HepG2 (cell line): ENCODE results near the gene METTL23. TPM values are rescaled to one million over a fixed set of nuclear protein-coding genes. Genes with fewer than 3 reads are reported as not detected.

Experiments used
- BRCA1 ChIP-seq: sonication (generic); formaldehyde crosslinking; IDR thresholded peaks from 2 replicates; pipeline ENCODE4 v1.4.0; 2020; ENCODE audit warnings: missing genetic modification reagents
- HCFC1 ChIP-seq: fragments of 150-350 bp; IDR thresholded peaks from 2 replicates; pipeline ENCODE4 v1.6.1; 2014; ENCODE audit warnings: low read depth, low read length
- JUND ChIP-seq: sonication (generic); formaldehyde crosslinking; IDR thresholded peaks from 2 replicates; pipeline ENCODE4 v1.8.0; 2022; ENCODE audit warnings: mild to moderate bottlenecking, missing genetic modification reagents
- MXI1 ChIP-seq: IDR thresholded peaks from 3 replicates; pipeline ENCODE4 v1.6.1; 2012; ENCODE audit warnings: low read depth, low read length, inconsistent platforms, borderline replicate concordance
- NFAT5 ChIP-seq: sonication (generic); formaldehyde crosslinking; IDR thresholded peaks from 2 replicates; pipeline ENCODE4 v1.4.0; 2020; ENCODE audit warnings: missing genetic modification reagents
- POLR2G ChIP-seq: fragments of 200-400 bp; formaldehyde crosslinking; IDR thresholded peaks from 2 replicates; pipeline ENCODE4 v1.6.1; 2018; ENCODE audit warnings: mild to moderate bottlenecking, low read depth, low read length, moderate library complexity
- RBFOX2 ChIP-seq: fragments of 200-400 bp; formaldehyde crosslinking; IDR thresholded peaks from 2 replicates; pipeline ENCODE4 v1.6.1; 2017; ENCODE audit warnings: low read depth, mild to moderate bottlenecking, low read length
- RFX3 ChIP-seq: IDR thresholded peaks from 2 replicates; pipeline ENCODE4 v1.6.1; 2016; ENCODE audit warnings: missing biosample characterization, missing genetic modification reagents
- SATB2 ChIP-seq: sonication (generic); formaldehyde crosslinking; IDR thresholded peaks from 2 replicates; pipeline ENCODE4 v1.5.0; 2020; ENCODE audit warnings: missing genetic modification reagents
- TAF1 ChIP-seq: sonication (generic); formaldehyde crosslinking; IDR thresholded peaks from 2 replicates; pipeline ENCODE4 v1.4.0; 2020; ENCODE audit warnings: missing genetic modification reagents
- THAP7 ChIP-seq: sonication (generic); formaldehyde crosslinking; IDR thresholded peaks from 2 replicates; pipeline ENCODE4 v1.8.1; 2023; ENCODE audit warnings: mild to moderate bottlenecking, missing genetic modification reagents
- U2AF2 ChIP-seq: fragments of 200-400 bp; formaldehyde crosslinking; IDR thresholded peaks from 2 replicates; pipeline ENCODE4 v1.6.1; 2017; ENCODE audit warnings: low read depth, mild to moderate bottlenecking, low read length
- ZBTB21 ChIP-seq: sonication (generic); formaldehyde crosslinking; IDR thresholded peaks from 2 replicates; pipeline ENCODE4 v1.4.0; 2020; ENCODE audit warnings: missing genetic modification reagents
- ZBTB26 ChIP-seq: IDR thresholded peaks from 2 replicates; pipeline ENCODE4 v1.6.1; 2016; ENCODE audit warnings: missing compliant biosample characterization, missing genetic modification reagents, borderline replicate concordance
- ZNF414 ChIP-seq: sonication (generic); formaldehyde crosslinking; IDR thresholded peaks from 2 replicates; pipeline ENCODE4 v1.5.0; 2020; ENCODE audit warnings: missing genetic modification reagents
- ZNF431 ChIP-seq: sonication (generic); formaldehyde crosslinking; IDR thresholded peaks from 2 replicates; pipeline ENCODE4 v1.9.0; 2022; ENCODE audit warnings: missing genetic modification reagents, low read depth, mild to moderate bottlenecking, borderline replicate concordance
- ZNF468 ChIP-seq: sonication (generic); formaldehyde crosslinking; IDR thresholded peaks from 2 replicates; pipeline ENCODE4 v1.8.0; 2022; ENCODE audit warnings: mild to moderate bottlenecking, moderate library complexity, missing genetic modification reagents
- ZNF547 ChIP-seq: sonication (generic); formaldehyde crosslinking; IDR thresholded peaks from 2 replicates; pipeline ENCODE4 v1.5.1; 2020; ENCODE audit warnings: mild to moderate bottlenecking, missing genetic modification reagents
- ZNF607 ChIP-seq: sonication (generic); formaldehyde crosslinking; IDR thresholded peaks from 2 replicates; pipeline ENCODE4 v1.5.1; 2020; ENCODE audit warnings: missing genetic modification reagents, mild to moderate bottlenecking, borderline replicate concordance
- polyA plus RNA-seq, 8 experiments: library from polyadenylated mRNA; depleted of rRNA in 3 of 8; stranded (reverse) in 7 of 8; unstranded in 1 of 8; fragments of >200 nt; fragmentation: Illumina TruSeq in 4 of 8; extraction: Trizol in 4 of 8; gene quantifications; 2 replicates each; pipeline versions ENCODE4 v1.2.1 to v1.2.3, GENCODE V29; 2011 to 2016; ENCODE audit warnings: low read depth in 4 of 8, missing spikeins in 1 of 8, mixed read lengths in 1 of 8; ENCODE audit not compliant: insufficient read depth in 1 of 8
- total RNA-seq, 5 experiments: library from RNA; depleted of rRNA; stranded (reverse); fragments of >200 nt; fragmentation: Illumina TruSeq; extraction: Trizol; gene quantifications; 2 replicates each; pipeline ENCODE4 v1.2.3, GENCODE V29; 2016; ENCODE audit warnings: low read depth in 1 of 5
- TF ChIP-seq, protein P1 (sequence below): sonication (generic); formaldehyde crosslinking; IDR thresholded peaks from 2 replicates; pipeline ENCODE4 v1.5.1; 2020; ENCODE audit warnings: missing genetic modification reagents, mild to moderate bottlenecking, borderline replicate concordance

METTL23 gene
- total and polyA plus RNA-seq, 2 of the 13 experiments (the other 11 are each of a cell fraction or from before 2014, with no cell fraction given), result 39.9 to 104 TPM

GRCh38 chr17:76732734-76733617, 6.3 kb downstream of the METTL23 start (continued):
- TF ChIP-seq NFAT5 (CRISPR knock-in tag) (no peak), RFX3 (CRISPR knock-in tag) (no peak), HCFC1 (no peak), ZNF468 (CRISPR knock-in tag) (no peak), POLR2G (peak; percentile 72), THAP7 (CRISPR knock-in tag) (no peak), ZNF431 (no peak), ZNF547 (CRISPR knock-in tag) (no peak), ZBTB21 (CRISPR knock-in tag) (no peak), TAF1 (no peak), SATB2 (CRISPR knock-in tag) (no peak), ZNF414 (CRISPR knock-in tag) (no peak), ZNF607 (CRISPR knock-in tag) (no peak), JUND (CRISPR knock-in tag) (no peak), MXI1 (no peak), BRCA1 (CRISPR knock-in tag) (no peak), U2AF2 (no peak), RBFOX2 (peak; percentile 65), ZBTB26 (no peak)
- TF ChIP-seq, protein P1, sequence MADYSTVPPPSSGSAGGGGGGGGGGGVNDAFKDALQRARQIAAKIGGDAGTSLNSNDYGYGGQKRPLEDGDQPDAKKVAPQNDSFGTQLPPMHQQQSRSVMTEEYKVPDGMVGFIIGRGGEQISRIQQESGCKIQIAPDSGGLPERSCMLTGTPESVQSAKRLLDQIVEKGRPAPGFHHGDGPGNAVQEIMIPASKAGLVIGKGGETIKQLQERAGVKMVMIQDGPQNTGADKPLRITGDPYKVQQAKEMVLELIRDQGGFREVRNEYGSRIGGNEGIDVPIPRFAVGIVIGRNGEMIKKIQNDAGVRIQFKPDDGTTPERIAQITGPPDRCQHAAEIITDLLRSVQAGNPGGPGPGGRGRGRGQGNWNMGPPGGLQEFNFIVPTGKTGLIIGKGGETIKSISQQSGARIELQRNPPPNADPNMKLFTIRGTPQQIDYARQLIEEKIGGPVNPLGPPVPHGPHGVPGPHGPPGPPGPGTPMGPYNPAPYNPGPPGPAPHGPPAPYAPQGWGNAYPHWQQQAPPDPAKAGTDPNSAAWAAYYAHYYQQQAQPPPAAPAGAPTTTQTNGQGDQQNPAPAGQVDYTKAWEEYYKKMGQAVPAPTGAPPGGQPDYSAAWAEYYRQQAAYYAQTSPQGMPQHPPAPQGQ (CRISPR knock-in tag), result 0 out of 2 replicates have a peak, but pooled peaks have one; percentile 32
